SK-N-SH treated with all-trans-retinoic acid at 6 μM for 48 hours (cell line): ENCODE results near the gene CCL22.

Experiments used
- ATAC-seq: fragments of 200-7000 bp; cut with Tn5 transposase; 3 replicates; pipeline ENCODE4 v1.9.1; 2020; ENCODE audit warnings: mild to moderate bottlenecking, moderate library complexity
- ARNTL ChIP-seq: fragments of 450-650 bp; formaldehyde crosslinking; IDR thresholded peaks from 2 replicates; pipeline ENCODE4 v1.5.0; 2020; ENCODE audit warnings: low read depth, mild to moderate bottlenecking, moderate library complexity, borderline replicate concordance
- BACH2 ChIP-seq: fragments of 250-450 bp; sonication (Bioruptor Pico); IDR thresholded peaks from 2 replicates; pipeline ENCODE4 v1.9.0; 2021; ENCODE audit warnings: mild to moderate bottlenecking, borderline replicate concordance
- CREB5 ChIP-seq: fragments of 250-450 bp; sonication (Bioruptor Pico); IDR thresholded peaks from 2 replicates; pipeline ENCODE4 v1.5.1; 2020; ENCODE audit warnings: low read depth, mild to moderate bottlenecking, moderate library complexity
- CSDC2 ChIP-seq: fragments of 250-450 bp; sonication (Bioruptor Pico); IDR thresholded peaks from 2 replicates; pipeline ENCODE4 v1.5.0; 2020; ENCODE audit warnings: mild to moderate bottlenecking, moderate library complexity
- CSRNP3 ChIP-seq: fragments of 250-450 bp; sonication (Bioruptor Pico); IDR thresholded peaks from 2 replicates; pipeline ENCODE4 v1.5.1; 2021; ENCODE audit warnings: mild to moderate bottlenecking, moderate library complexity
- ESRRG ChIP-seq: fragments of 250-450 bp; sonication (Bioruptor Pico); IDR thresholded peaks from 2 replicates; pipeline ENCODE4 v1.6.1; 2021; ENCODE audit warnings: mild to moderate bottlenecking
- GLIS3 ChIP-seq: fragments of 250-450 bp; sonication (Bioruptor Pico); IDR thresholded peaks from 2 replicates; pipeline ENCODE4 v1.5.0; 2020; ENCODE audit warnings: mild to moderate bottlenecking, moderate library complexity
- ISL1 ChIP-seq: fragments of 250-450 bp; sonication (Bioruptor Pico); IDR thresholded peaks from 2 replicates; pipeline ENCODE4 v2.1.2; 2022; ENCODE audit warnings: mild to moderate bottlenecking, moderate library complexity
- OSR1 ChIP-seq: fragments of 250-450 bp; sonication (Bioruptor Pico); IDR thresholded peaks from 2 replicates; pipeline ENCODE4 v1.8.0; 2022; ENCODE audit warnings: moderate library complexity, mild to moderate bottlenecking, inconsistent platforms
- POU6F1 ChIP-seq: fragments of 250-450 bp; sonication (Bioruptor Pico); IDR thresholded peaks from 2 replicates; pipeline ENCODE4 v1.8.0; 2021; ENCODE audit warnings: low read depth, mild to moderate bottlenecking, moderate library complexity, borderline replicate concordance
- PPARA ChIP-seq: fragments of 250-450 bp; sonication (Bioruptor Pico); IDR thresholded peaks from 2 replicates; pipeline ENCODE4 v1.5.0; 2020; ENCODE audit warnings: mild to moderate bottlenecking, borderline replicate concordance
- RARB ChIP-seq: fragments of 250-450 bp; sonication (Bioruptor Pico); IDR thresholded peaks from 2 replicates; pipeline ENCODE4 v1.8.0; 2021; ENCODE audit warnings: mild to moderate bottlenecking, moderate library complexity
- SNAI2 ChIP-seq: fragments of 250-450 bp; sonication (Bioruptor Pico); IDR thresholded peaks from 2 replicates; pipeline ENCODE4 v1.5.0; 2020; ENCODE audit warnings: mild to moderate bottlenecking, moderate library complexity
- TCF4 ChIP-seq: fragments of 250-450 bp; sonication (Bioruptor Pico); IDR thresholded peaks from 2 replicates; pipeline ENCODE4 v1.8.0; 2021; ENCODE audit warnings: mild to moderate bottlenecking, moderate library complexity, borderline replicate concordance
- TOX ChIP-seq: fragments of 250-450 bp; sonication (Bioruptor Pico); IDR thresholded peaks from 2 replicates; pipeline ENCODE4 v1.8.0; 2021; ENCODE audit warnings: mild to moderate bottlenecking, moderate library complexity, borderline replicate concordance
- TSHZ2 ChIP-seq: fragments of 250-450 bp; sonication (Bioruptor Pico); IDR thresholded peaks from 2 replicates; pipeline ENCODE4 v1.5.0; 2020; ENCODE audit warnings: mild to moderate bottlenecking, moderate library complexity
- ZC3H10 ChIP-seq: fragments of 250-450 bp; sonication (Bioruptor Pico); IDR thresholded peaks from 2 replicates; pipeline ENCODE4 v1.5.1; 2021; ENCODE audit warnings: mild to moderate bottlenecking, moderate library complexity
- ZFP3 ChIP-seq: fragments of 250-450 bp; sonication (Bioruptor Pico); IDR thresholded peaks from 2 replicates; pipeline ENCODE4 v1.5.0; 2020; ENCODE audit warnings: mild to moderate bottlenecking, moderate library complexity
- ZFP30 ChIP-seq: fragments of 450-650 bp; formaldehyde crosslinking; IDR thresholded peaks from 2 replicates; pipeline ENCODE4 v1.5.0; 2022; ENCODE audit warnings: mild to moderate bottlenecking, moderate library complexity
- ZNF565 ChIP-seq: fragments of 450-650 bp; formaldehyde crosslinking; conservative IDR thresholded peaks from 2 replicates; pipeline ENCODE4 v1.5.0; 2020; ENCODE audit warnings: low read depth, mild to moderate bottlenecking, moderate library complexity
- ZNF70 ChIP-seq: fragments of 450-650 bp; formaldehyde crosslinking; IDR thresholded peaks from 2 replicates; pipeline ENCODE4 v1.5.0; 2020; ENCODE audit warnings: mild to moderate bottlenecking, moderate library complexity
- ZNF8 ChIP-seq: fragments of 450-650 bp; formaldehyde crosslinking; IDR thresholded peaks from 2 replicates; pipeline ENCODE4 v1.5.0; 2020; ENCODE audit warnings: mild to moderate bottlenecking, moderate library complexity

CCL22 gene

GRCh38 chr16:57345021-57345420 lies 13.6 kb upstream of the CCL22 start:
- no peak for ATAC-seq
- TF ChIP-seq TOX (CRISPR knock-in tag): no peak
- TF ChIP-seq POU6F1 (CRISPR knock-in tag): no peak
- no peak for TF ChIP-seq PPARA (CRISPR knock-in tag)
- no peak for TF ChIP-seq CSRNP3 (CRISPR knock-in tag)
- TF ChIP-seq BACH2 (CRISPR knock-in tag): no peak
- no peak for TF ChIP-seq OSR1 (CRISPR knock-in tag)
- no peak for TF ChIP-seq RARB
- no peak for TF ChIP-seq ESRRG (CRISPR knock-in tag)
- TF ChIP-seq ISL1 (CRISPR knock-in tag): no peak
- no peak for TF ChIP-seq ZNF70 (CRISPR knock-in tag)
- no peak for TF ChIP-seq ZC3H10 (CRISPR knock-in tag)
- TF ChIP-seq ARNTL (CRISPR knock-in tag): no peak
- TF ChIP-seq ZNF8 (CRISPR knock-in tag): no peak
- no peak for TF ChIP-seq TSHZ2 (CRISPR knock-in tag)
- no peak for TF ChIP-seq ZFP3

- TF ChIP-seq ZFP30 (CRISPR knock-in tag) (no peak), CREB5 (CRISPR knock-in tag) (no peak), ZNF565 (CRISPR knock-in tag) (no peak), POU6F1 (CRISPR knock-in tag) (no peak), ZNF70 (CRISPR knock-in tag) (no peak), ARNTL (CRISPR knock-in tag) (no peak), SNAI2 (no peak), PPARA (CRISPR knock-in tag) (no peak), RARB (no peak), TOX (CRISPR knock-in tag) (no peak), ISL1 (CRISPR knock-in tag) (no peak), GLIS3 (CRISPR knock-in tag) (no peak), TCF4 (no peak)
- ATAC-seq: no peak
Measured at GRCh38 chr16:57345666-57346204, 12.8 kb upstream of the CCL22 start.

GRCh38 chr16:57347858-57348257 lies 10.7 kb upstream of the CCL22 start:
- ATAC-seq: no peak
- TF ChIP-seq PPARA (CRISPR knock-in tag) (no peak), SNAI2 (no peak), TSHZ2 (CRISPR knock-in tag) (no peak), ZNF565 (CRISPR knock-in tag) (no peak), ZNF8 (CRISPR knock-in tag) (no peak), TCF4 (no peak), OSR1 (CRISPR knock-in tag) (no peak), BACH2 (CRISPR knock-in tag) (no peak), CREB5 (CRISPR knock-in tag) (no peak), ZFP3 (no peak), CSDC2 (no peak)
- TF ChIP-seq, all 23 proteins: peak for 0
